Skeletal muscle tissue (tissue), 5 donors: ENCODE data around the gene MTIF2. TPM values are rescaled to one million over a fixed set of nuclear protein-coding genes. Genes with fewer than 3 reads are reported as not detected.
"Not testable (repeated sequence)": the region's sequence is repeated elsewhere in the genome, so short reads cannot be mapped to it uniquely, and the experiment has no call there.

Experiments
- H3K27ac ChIP-seq: one replicate; pipeline ENCODE4 v1.7.0; 2013; ENCODE audit warnings: mild to moderate bottlenecking, low read depth, low read length, inconsistent platforms
- H3K27me3 ChIP-seq, 3 donors: one replicate each; pipeline ENCODE4 v1.7.0; 2013; ENCODE audit warnings: low read length in 3 of 3; ENCODE audit not compliant: control insufficient read depth in 3 of 3, insufficient read depth in 3 of 3
- H3K36me3 ChIP-seq, 3 donors: one replicate each; pipeline ENCODE4 v1.7.0; 2013; ENCODE audit warnings: low read length in 3 of 3; ENCODE audit not compliant: control insufficient read depth in 3 of 3, insufficient read depth in 3 of 3
- H3K4me1 ChIP-seq, 3 donors: one replicate each; pipeline ENCODE4 v1.7.0; 2013; ENCODE audit warnings: low read length in 3 of 3, mild to moderate bottlenecking in 3 of 3; ENCODE audit not compliant: control insufficient read depth in 3 of 3, insufficient read depth in 3 of 3
- H3K4me3 ChIP-seq, 3 donors: one replicate each; pipeline ENCODE4 v1.7.0; 2013; ENCODE audit warnings: low read length in 3 of 3
- H3K9ac ChIP-seq, 3 donors: one replicate each; pipeline ENCODE4 v1.7.0; 2013; ENCODE audit warnings: low read length in 3 of 3, mild to moderate bottlenecking in 3 of 3, moderate library complexity in 2 of 3, low read depth in 1 of 3
- H3K9me3 ChIP-seq, 3 donors: one replicate each; pipeline ENCODE4 v1.7.0; 2013; ENCODE audit warnings: low read length in 3 of 3; ENCODE audit not compliant: control insufficient read depth in 3 of 3
- small RNA-seq: library from RNA; depleted of rRNA; stranded (forward); fragments of <200 nt; gene quantifications from one replicate; pipeline ENCODE3, GENCODE V24; 2014
- total RNA-seq: library from RNA; depleted of rRNA; stranded (reverse); fragments of >200 nt; gene quantifications from one replicate; pipeline ENCODE4 v1.2.3, GENCODE V29; 2014
- donor health status: Osteomylitis.

MTIF2 gene
- total RNA-seq, 1 donor from 2014 or later = 25.6 TPM

GRCh38 chr2:55204950-55205349, 64.1 kb downstream of the MTIF2 start:
- no peak overlapping the region for H3K9ac ChIP-seq
- H3K36me3 ChIP-seq = peaks cover 0 to 6% (median under 1%) of the 10 kb centered on the region in 3 donors
- H3K27ac ChIP-seq = no peak overlapping the region
- H3K4me1 ChIP-seq = no peaks in the 10 kb centered on the region
- H3K27me3 ChIP-seq = no peaks in the 10 kb centered on the region
- no peak overlapping the region for H3K4me3 ChIP-seq
- H3K9me3 ChIP-seq = peaks cover 0 to 2% (median under 1%) of the 10 kb centered on the region in 3 donors

- no peak overlapping the region for H3K27ac ChIP-seq
- no peak overlapping the region for H3K9ac ChIP-seq
- H3K36me3 ChIP-seq = peaks cover 0 to 6% (median 3%) of the 10 kb centered on the region in 3 donors
- H3K9me3 ChIP-seq = peaks cover 0 to 3% (median 2%) of the 10 kb centered on the region in 3 donors
- H3K4me3 ChIP-seq = no peak overlapping the region
- no peaks in the 10 kb centered on the region for H3K27me3 ChIP-seq
- no peaks in the 10 kb centered on the region for H3K4me1 ChIP-seq
Observed at GRCh38 chr2:55204536-55204935, 64.5 kb downstream of the MTIF2 start.

- Histone ChIP-seq H3K9ac (no peak overlapping the region), H3K27me3 (no peaks in the 10 kb centered on the region), H3K4me3 (no peak overlapping the region), H3K9me3 (peaks cover 0 to 3% (median 0%) of the 10 kb centered on the region in 3 donors), H3K36me3 (peaks cover 6 to 8% (median 7%) of the 10 kb centered on the region in 3 donors), H3K4me1 (no peaks in the 10 kb centered on the region), H3K27ac (no peak overlapping the region)
Observed at GRCh38 chr2:55200416-55200815, 68.6 kb downstream of the MTIF2 start.

GRCh38 chr2:55196526-55196925, 72.5 kb downstream of the MTIF2 start:
- no peaks in the 10 kb centered on the region for H3K27me3 ChIP-seq
- peaks cover 3 to 8% (median 7%) of the 10 kb centered on the region in 3 donors for H3K36me3 ChIP-seq
- no peak overlapping the region for H3K27ac ChIP-seq
- H3K4me3 ChIP-seq = no peak overlapping the region
- no peak overlapping the region for H3K9ac ChIP-seq
- H3K9me3 ChIP-seq = peaks cover 0 to 4% (median 3%) of the 10 kb centered on the region in 3 donors
- H3K4me1 ChIP-seq = no peaks in the 10 kb centered on the region

- H3K27ac ChIP-seq, H3K9me3 ChIP-seq, H3K4me1 ChIP-seq, H3K9ac ChIP-seq, H3K4me3 ChIP-seq, H3K27me3 ChIP-seq, H3K36me3 ChIP-seq: not testable (repeated sequence)
Observed at GRCh38 chr2:55191888-55192287, 77.1 kb downstream of the MTIF2 start.

- not testable (repeated sequence) for H3K4me1 ChIP-seq, H3K36me3 ChIP-seq, H3K9me3 ChIP-seq
Observed at GRCh38 chr2:55186837-55187236, 82.2 kb downstream of the MTIF2 start.

More at GRCh38 chr2:55186837-55187236, 82.2 kb downstream of the MTIF2 start:
- not testable (repeated sequence) for H3K27ac ChIP-seq, H3K9ac ChIP-seq, H3K4me3 ChIP-seq, H3K27me3 ChIP-seq

Small RNA genes within 50 kb of the gene (small RNA-seq; reads per million reads assigned to genes)
- not detected for gene RF00019

Other genes with a start within 250 kb of the MTIF2 start
- gene RTN4, start 218.8 kb downstream of the MTIF2 start, total RNA-seq = 414 TPM
- gene CLHC1, start 36.9 kb downstream of the MTIF2 start, total RNA-seq = 20.4 TPM
- 1,291 TPM for gene RPS27A, start 36.5 kb downstream of the MTIF2 start, total RNA-seq
- 48.5 TPM for gene CCDC88A, start 150.6 kb upstream of the MTIF2 start, total RNA-seq